AG09309 (cell line): Measurements from ENCODE around the gene PSORS1C1.

ENCODE experiments used
- DNase-seq: peaks from one replicate; pipeline ENCODE4 v3.0.0-alpha.2; 2010; ENCODE audit warnings: low read depth
- H3K4me3 ChIP-seq: 2 replicates; pipeline ENCODE4 v1.5.1; 2011; ENCODE audit warnings: mild to moderate bottlenecking, low read depth, low read length, moderate library complexity; ENCODE audit not compliant: control insufficient read depth
- CTCF ChIP-seq: IDR thresholded peaks from 2 replicates; pipeline ENCODE4 v1.5.1; 2011; ENCODE audit warnings: mild to moderate bottlenecking, low read depth, low read length, inconsistent platforms; ENCODE audit not compliant: insufficient read depth, control insufficient read depth; ENCODE audit errors: missing control alignments

Gene PSORS1C1

GRCh38 chr6:31076611-31077010 lies 38.0 kb upstream of the PSORS1C1 start:
- TF ChIP-seq CTCF = no peak
- no peak for DNase-seq
- H3K4me3 ChIP-seq = no peak overlapping the region

GRCh38 chr6:31079656-31080261 lies 34.8 kb upstream of the PSORS1C1 start:
- TF ChIP-seq CTCF = peak; percentile 84
- H3K4me3 ChIP-seq = no peak overlapping the region
- DNase-seq = no peak

- no peak for TF ChIP-seq CTCF
- DNase-seq = no peak
- no peak overlapping the region for H3K4me3 ChIP-seq
Observed at GRCh38 chr6:31081872-31082271, 32.7 kb upstream of the PSORS1C1 start.

GRCh38 chr6:31083742-31084354 lies 30.8 kb upstream of the PSORS1C1 start:
- no peak overlapping the region for H3K4me3 ChIP-seq
- TF ChIP-seq CTCF = peak; percentile 51
- no peak for DNase-seq

- DNase-seq = no peak
- H3K4me3 ChIP-seq = no peak overlapping the region
Observed at GRCh38 chr6:31086788-31087440, 27.7 kb upstream of the PSORS1C1 start.

More at GRCh38 chr6:31086788-31087440, 27.7 kb upstream of the PSORS1C1 start:
- no peak for TF ChIP-seq CTCF
